Right lobe of liver (tissue), 6 donors: ENCODE results near the gene MRGPRX2. TPM values are rescaled to one million over a fixed set of nuclear protein-coding genes. Genes with fewer than 3 reads are reported as not detected.

ENCODE experiments used
- ATAC-seq, 4 donors: fragments of 200-7000 bp; cut with Tn5 transposase; one replicate each; pipeline ENCODE4 v1.9.1; 2020; ENCODE audit warnings: mild to moderate bottlenecking in 4 of 4, moderate library complexity in 4 of 4
- DNase-seq, 3 donors: peaks; one replicate each; pipeline ENCODE4 v3.0.0-alpha.2; 2020
- H3K27ac ChIP-seq, 3 donors: fragments of 200-600 bp; one replicate each; pipeline ENCODE4 v1.8.0; 2022
- H3K27me3 ChIP-seq, 2 donors: fragments of 200-600 bp; one replicate each; pipeline ENCODE4 v1.8.0; 2022
- H3K36me3 ChIP-seq, 4 donors: fragments of 200-600 bp; sonication (generic) in 1 of 4; one replicate each; pipeline versions ENCODE4 v1.5.1 to v1.8.0; 2017 to 2022; ENCODE audit warnings: control low read depth in 1 of 4
- H3K4me1 ChIP-seq, 4 donors: fragments of 200-600 bp; sonication (generic) in 1 of 4; one replicate each; pipeline versions ENCODE4 v1.5.1 to v1.8.0; 2017 to 2022; ENCODE audit warnings: control low read depth in 1 of 4
- H3K4me3 ChIP-seq, 3 donors: fragments of 200-600 bp; one replicate each; pipeline ENCODE4 v1.8.0; 2022
- H3K9me3 ChIP-seq, 4 donors: fragments of 200-600 bp; sonication (generic) in 1 of 4; one replicate each; pipeline versions ENCODE4 v1.5.1 to v1.8.0; 2017 to 2022; ENCODE audit warnings: control low read depth in 1 of 4
- POLR2A ChIP-seq: fragments of 450-650 bp; IDR thresholded peaks from one replicate; pipeline ENCODE4 v1.6.1; 2017; ENCODE audit warnings: antibody characterized with exemption, mild to moderate bottlenecking
- WGBS: methylation state at CpG from one replicate; pipeline ENCODE4 v1.1.6; 2018; ENCODE audit warnings: low coverage, low lambda C conversion rate; ENCODE audit not compliant: insufficient coverage; ENCODE audit errors: missing lambda C conversion rate; 5-methylcytosine and 5-hydroxymethylcytosine counted together
- intact Hi-C, 2 donors: fragments of 100-400 bp; cut with DNase I; formaldehyde crosslinking; loops; one replicate each; pipeline versions ENCODE4 v1.11.2 to v1.14.1; 2022
- total RNA-seq, 6 experiments: library from RNA; depleted of rRNA in 2 of 6; stranded (reverse); fragments of >200 nt in 2 of 6; fragmentation: NEBNext Ultra II Directional in 3 of 6; extraction: Animal tissue kit (Norgen Biotek cat#: 25700) in 3 of 6; gene quantifications; one replicate each; pipeline versions ENCODE4 v1.1.0 to v1.2.4, GENCODE V29; 2016 to 2023
- TF ChIP-seq, protein P1 (sequence below), 4 donors: fragments of 200-600 bp in 3 of 4; fragments of 450-650 bp in 1 of 4; IDR thresholded peaks; one replicate each; pipeline versions ENCODE4 v1.5.1 to v1.8.0; 2016 to 2022; ENCODE audit warnings: antibody characterized with exemption in 4 of 4, mild to moderate bottlenecking in 2 of 4
- donor health status: DM: no; HTN: yes; CAD: no.
- donor health status: DM: no; HTN: no; CAD: no.
- donor health status: DM: no; HTN: no; CAD: no.
- donor health status: DM: no; HTN: yes; CAD: no.
- donor health status: DM: no; HTN: yes; CAD: no.

The MRGPRX2 gene
- total RNA-seq, 6 experiments from 2014 or later, result not detected

DNA sequence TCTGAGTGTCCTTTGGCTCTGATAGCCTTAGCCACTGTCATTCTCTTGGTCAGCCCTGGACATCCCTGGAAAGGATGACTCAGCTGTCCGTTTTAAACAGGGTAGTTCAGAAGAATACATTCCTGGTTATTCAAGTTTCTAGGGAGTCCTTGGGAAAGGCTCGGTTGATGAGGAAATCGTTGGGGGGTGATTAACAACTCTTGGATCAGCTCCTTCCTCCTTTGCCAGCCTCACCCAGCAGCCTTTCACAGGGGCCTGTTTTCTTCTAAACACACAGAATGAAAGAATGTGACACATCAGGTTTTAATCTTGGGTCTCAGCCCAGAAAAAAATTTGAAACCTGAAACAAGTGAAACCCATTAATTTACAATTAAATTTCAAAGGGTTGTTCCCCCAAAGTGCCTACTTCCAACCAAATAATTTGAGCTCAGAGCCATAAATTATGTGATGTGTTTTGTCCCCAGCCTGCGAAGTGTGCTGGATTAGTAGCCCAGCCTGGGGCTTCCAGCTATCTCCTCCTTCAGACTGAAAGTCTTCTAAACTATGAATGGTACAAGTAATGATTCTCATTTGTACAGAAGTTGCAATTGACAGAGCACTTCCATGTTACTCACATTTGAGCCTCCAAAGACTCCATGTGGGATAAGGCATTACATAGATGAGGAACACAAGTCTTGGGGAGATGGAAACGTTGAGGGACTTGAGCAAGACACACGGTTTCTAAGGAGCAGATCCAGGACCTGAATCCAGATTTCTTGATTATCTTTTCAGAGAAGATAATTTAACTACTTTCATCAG, 19.3 kb upstream of the MRGPRX2 start:
- Histone ChIP-seq H3K27me3 (no peaks in the 10 kb centered on the region), H3K9me3 (no peaks in the 10 kb centered on the region), H3K36me3 (no peaks in the 10 kb centered on the region), H3K4me1 (peaks cover 0 to 4% (median 0%) of the 10 kb centered on the region in 4 donors), H3K27ac (no peak overlapping the region), H3K4me3 (no peak overlapping the region)
- ATAC-seq, result no peak
- no peak for DNase-seq
- intact Hi-C loops, result loop anchor here in 1 of 2 donors (10.0 kb wide), 1 partner anchor 475 kb away; no protein-coding TSS in a partner anchor
- no peak for TF ChIP-seq POLR2A
- TF ChIP-seq, protein P1, sequence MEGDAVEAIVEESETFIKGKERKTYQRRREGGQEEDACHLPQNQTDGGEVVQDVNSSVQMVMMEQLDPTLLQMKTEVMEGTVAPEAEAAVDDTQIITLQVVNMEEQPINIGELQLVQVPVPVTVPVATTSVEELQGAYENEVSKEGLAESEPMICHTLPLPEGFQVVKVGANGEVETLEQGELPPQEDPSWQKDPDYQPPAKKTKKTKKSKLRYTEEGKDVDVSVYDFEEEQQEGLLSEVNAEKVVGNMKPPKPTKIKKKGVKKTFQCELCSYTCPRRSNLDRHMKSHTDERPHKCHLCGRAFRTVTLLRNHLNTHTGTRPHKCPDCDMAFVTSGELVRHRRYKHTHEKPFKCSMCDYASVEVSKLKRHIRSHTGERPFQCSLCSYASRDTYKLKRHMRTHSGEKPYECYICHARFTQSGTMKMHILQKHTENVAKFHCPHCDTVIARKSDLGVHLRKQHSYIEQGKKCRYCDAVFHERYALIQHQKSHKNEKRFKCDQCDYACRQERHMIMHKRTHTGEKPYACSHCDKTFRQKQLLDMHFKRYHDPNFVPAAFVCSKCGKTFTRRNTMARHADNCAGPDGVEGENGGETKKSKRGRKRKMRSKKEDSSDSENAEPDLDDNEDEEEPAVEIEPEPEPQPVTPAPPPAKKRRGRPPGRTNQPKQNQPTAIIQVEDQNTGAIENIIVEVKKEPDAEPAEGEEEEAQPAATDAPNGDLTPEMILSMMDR (IDR thresholded peaks at IDR 0.05), result no peak
- 47% methylated on average over 6 of the region's 6 CpGs for WGBS

DNA sequence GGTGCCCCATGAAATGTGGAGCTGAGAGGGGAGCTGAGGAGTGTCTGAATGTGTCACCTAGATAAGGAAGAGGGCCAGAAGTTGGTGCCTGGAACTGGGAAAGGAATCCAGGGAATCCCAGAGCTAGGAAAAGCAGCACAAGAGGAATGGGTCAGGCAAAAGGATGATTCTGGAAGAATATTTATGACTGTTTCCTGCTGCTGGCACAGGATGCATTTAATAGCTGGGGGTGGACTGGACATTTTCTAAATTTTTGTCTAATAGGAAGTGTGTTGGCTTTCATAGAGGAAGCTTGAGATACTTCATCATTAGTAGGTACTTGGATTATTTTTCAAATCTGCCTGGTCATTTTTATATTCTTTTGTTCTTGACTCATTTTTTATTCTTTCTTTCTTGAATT, 17.4 kb upstream of the MRGPRX2 start:
- H3K4me1 ChIP-seq, result peaks cover 0 to 4% (median 0%) of the 10 kb centered on the region in 4 donors
- H3K27ac ChIP-seq, result no peak overlapping the region
- H3K27me3 ChIP-seq, result no peaks in the 10 kb centered on the region
- H3K36me3 ChIP-seq, result no peaks in the 10 kb centered on the region
- H3K9me3 ChIP-seq, result no peaks in the 10 kb centered on the region
- no peak overlapping the region for H3K4me3 ChIP-seq
- DNase-seq, result no peak
- TF ChIP-seq, protein P1 (IDR thresholded peaks at IDR 0.05), result no peak
- TF ChIP-seq POLR2A, result no peak
- no peak for ATAC-seq
- intact Hi-C loops, result loop anchor here in 1 of 2 donors (10.0 kb wide), 1 partner anchor 477 kb away; no protein-coding TSS in a partner anchor

DNA sequence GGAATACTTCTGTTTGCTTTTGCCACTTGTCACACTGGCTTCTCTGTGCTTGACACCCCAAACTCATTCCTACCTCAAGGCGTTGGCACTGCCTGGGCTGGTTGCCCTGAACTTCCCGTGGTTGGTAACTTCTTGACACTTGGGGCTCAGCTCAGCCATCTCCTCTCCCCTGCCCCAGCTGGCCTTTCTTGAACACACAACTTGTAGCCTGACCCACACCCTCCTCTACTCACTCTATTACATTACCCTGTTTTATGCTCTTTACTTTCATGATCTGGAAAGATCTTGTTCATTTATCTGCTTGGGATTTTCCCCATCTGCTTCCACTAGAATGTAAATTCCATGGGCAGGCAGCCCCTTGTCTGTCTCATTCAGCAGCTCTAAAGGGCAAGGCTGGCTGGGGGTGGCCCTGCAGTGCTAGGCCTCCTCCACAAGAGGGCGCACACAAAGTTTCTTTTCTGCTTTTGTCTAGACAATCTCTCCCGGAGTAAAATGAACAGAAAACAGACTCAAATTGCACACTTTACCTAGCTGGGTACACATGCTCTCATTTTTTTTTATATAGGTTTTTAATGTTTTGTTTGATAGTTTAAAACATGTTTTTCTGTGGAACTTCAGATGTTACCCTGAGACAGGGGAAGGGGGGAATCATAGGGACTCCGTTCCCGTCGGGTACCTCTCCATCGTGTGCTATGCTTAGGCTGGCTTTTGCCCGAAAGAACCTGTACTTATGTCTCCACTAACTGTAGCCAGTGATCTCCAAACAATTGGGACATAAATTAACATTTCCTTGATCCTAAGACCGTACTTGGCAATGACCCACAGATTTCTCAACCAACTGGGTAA, 16.4 kb upstream of the MRGPRX2 start:
- no peaks in the 10 kb centered on the region for H3K27me3 ChIP-seq
- DNase-seq, result peak in 2 of 3 donors; percentile 43 to 57
- intact Hi-C loops, result loop anchor here in 1 of 2 donors (10.0 kb wide), 1 partner anchor 478 kb away; no protein-coding TSS in a partner anchor
- TF ChIP-seq, protein P1 (IDR thresholded peaks at IDR 0.05), result peak; percentile 76 to 100 (median 98)
- TF ChIP-seq POLR2A, result no peak
- H3K4me1 ChIP-seq, result peaks cover 0 to 4% (median 0%) of the 10 kb centered on the region in 4 donors
- H3K36me3 ChIP-seq, result no peaks in the 10 kb centered on the region
- WGBS, result 51% methylated on average over 10 of the region's 10 CpGs
- H3K4me3 ChIP-seq, result no peak overlapping the region
- no peak overlapping the region for H3K27ac ChIP-seq
- peak; percentile 84 to 93 (median 90) for ATAC-seq
- H3K9me3 ChIP-seq, result no peaks in the 10 kb centered on the region

DNA sequence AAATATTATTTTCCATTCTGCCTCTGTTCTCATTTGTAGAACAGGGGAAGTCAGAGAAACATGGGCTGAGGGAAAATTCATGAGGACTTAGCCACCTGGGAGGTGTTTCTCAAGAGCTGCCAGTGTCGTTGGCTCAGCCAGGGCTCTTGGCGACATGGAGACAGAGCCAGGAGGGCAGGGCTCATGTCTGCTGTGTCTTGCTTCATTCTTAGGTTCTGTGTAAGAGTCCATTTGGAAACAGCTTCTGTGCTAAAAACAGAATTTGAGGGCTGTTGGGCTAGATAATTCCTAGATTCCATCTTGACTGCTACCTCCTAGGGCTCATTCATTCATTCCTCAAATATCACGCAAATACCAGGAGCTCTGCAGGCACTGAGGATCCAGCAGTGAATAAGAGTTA, 15.1 kb upstream of the MRGPRX2 start:
- Histone ChIP-seq H3K4me3 (no peak overlapping the region), H3K9me3 (no peaks in the 10 kb centered on the region), H3K4me1 (peaks cover 0 to 4% (median 0%) of the 10 kb centered on the region in 4 donors), H3K27me3 (no peaks in the 10 kb centered on the region), H3K36me3 (no peaks in the 10 kb centered on the region), H3K27ac (no peak overlapping the region)
- intact Hi-C loops, result loop anchor here in 1 of 2 donors (10.0 kb wide), 1 partner anchor 479 kb away; no protein-coding TSS in a partner anchor
- WGBS, result 94% methylated on average over 1 of the region's 3 CpGs
- ATAC-seq (no peak), DNase-seq (no peak)
- TF ChIP-seq, protein P1 (IDR thresholded peaks at IDR 0.05), result no peak
- no peak for TF ChIP-seq POLR2A
